D721Med (cell line): ENCODE data around the gene CDAN1.

Experiments used
- DNase-seq: peaks from one replicate; pipeline ENCODE4 v3.0.0; 2011; ENCODE audit warnings: low spot score; ENCODE audit not compliant: insufficient read length
- FAIRE-seq: peaks from 2 replicates; lab custom pipeline; 2011; peaks lifted over from hg19 to GRCh38; lab: Jason Lieb, UNC
- TF ChIP-seq, protein P1 (sequence below): IDR thresholded peaks from 2 replicates; pipeline ENCODE4 v1.5.1; 2012; ENCODE audit warnings: mild to moderate bottlenecking, control low read depth; ENCODE audit not compliant: insufficient read depth; ENCODE audit errors: missing control alignments

CDAN1 gene

GRCh38 chr15:42760759-42761158 is 23.8 kb upstream of the CDAN1 start:
- TF ChIP-seq, protein P1, sequence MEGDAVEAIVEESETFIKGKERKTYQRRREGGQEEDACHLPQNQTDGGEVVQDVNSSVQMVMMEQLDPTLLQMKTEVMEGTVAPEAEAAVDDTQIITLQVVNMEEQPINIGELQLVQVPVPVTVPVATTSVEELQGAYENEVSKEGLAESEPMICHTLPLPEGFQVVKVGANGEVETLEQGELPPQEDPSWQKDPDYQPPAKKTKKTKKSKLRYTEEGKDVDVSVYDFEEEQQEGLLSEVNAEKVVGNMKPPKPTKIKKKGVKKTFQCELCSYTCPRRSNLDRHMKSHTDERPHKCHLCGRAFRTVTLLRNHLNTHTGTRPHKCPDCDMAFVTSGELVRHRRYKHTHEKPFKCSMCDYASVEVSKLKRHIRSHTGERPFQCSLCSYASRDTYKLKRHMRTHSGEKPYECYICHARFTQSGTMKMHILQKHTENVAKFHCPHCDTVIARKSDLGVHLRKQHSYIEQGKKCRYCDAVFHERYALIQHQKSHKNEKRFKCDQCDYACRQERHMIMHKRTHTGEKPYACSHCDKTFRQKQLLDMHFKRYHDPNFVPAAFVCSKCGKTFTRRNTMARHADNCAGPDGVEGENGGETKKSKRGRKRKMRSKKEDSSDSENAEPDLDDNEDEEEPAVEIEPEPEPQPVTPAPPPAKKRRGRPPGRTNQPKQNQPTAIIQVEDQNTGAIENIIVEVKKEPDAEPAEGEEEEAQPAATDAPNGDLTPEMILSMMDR = no peak
- DNase-seq (no peak), FAIRE-seq (no peak)

- no peak for FAIRE-seq
- TF ChIP-seq, protein P1 = no peak
- no peak for DNase-seq
Measured at GRCh38 chr15:42759093-42759492, 22.2 kb upstream of the CDAN1 start.

DNA sequence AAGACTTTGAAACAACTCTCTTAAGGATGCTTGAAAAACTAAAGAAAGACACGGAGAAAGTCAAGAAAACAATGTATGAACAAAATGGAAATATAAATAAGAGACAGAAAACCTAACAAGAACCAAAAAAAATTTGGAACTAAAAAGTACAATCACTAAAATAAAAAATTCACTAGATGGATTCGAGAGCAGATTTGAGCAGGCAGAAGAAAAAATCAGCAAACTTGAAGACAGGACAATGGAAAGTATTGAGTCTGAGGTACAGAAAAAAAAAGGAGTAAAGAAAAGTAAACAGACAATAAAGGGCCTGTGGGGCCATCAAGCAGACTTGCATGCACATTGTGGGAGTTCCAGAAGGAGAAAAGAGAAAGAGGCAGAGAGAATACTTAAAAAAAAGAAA is 13.4 kb upstream of the CDAN1 start:
- FAIRE-seq (no peak), DNase-seq (no peak)
- TF ChIP-seq, protein P1 = no peak

GRCh38 chr15:42749266-42749665 is 12.3 kb upstream of the CDAN1 start:
- DNase-seq = no peak
- TF ChIP-seq, protein P1 = no peak
- FAIRE-seq = no peak

GRCh38 chr15:42744195-42744594 is 7.3 kb upstream of the CDAN1 start:
- TF ChIP-seq, protein P1 = no peak
- FAIRE-seq (no peak), DNase-seq (no peak)

DNA sequence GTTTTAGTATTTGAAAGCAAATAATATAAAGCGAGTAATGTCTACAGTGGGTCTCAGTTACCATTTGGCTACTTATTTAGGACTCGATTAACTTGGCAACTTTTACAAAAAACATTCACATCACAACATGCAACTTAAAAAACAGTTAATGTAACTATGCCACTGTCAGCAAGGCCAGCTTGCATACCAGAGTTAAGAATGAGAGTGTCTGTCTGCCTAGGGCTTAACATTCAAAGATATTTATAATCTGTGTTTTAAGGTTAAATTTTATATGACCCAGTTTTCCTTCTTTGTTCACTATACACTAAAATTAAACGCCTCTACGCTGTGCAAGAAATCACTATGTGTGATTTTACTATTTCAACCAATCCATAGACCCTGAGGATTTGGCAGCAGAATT is 5.2 kb upstream of the CDAN1 start:
- TF ChIP-seq, protein P1 = no peak
- no peak for DNase-seq
- no peak for FAIRE-seq

DNA sequence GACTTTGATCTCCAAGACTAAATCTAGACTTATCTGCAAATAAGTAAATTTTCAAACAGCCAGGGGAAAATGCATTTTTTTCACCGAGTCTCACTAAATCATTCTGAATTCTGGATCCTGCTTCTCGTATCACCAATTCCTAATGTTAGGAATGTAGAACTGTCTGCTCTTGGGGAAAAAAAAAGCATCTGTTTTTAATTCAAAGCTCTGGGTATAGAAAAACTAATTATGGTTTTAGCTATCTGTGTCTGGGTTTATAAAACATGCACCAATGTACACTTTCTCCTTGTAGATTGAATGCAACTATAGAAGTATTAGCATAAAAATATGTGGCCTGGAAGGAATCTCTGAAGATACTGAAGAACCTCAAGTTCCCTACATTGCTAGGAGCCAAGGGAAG is 4.8 kb upstream of the CDAN1 start:
- FAIRE-seq (no peak), DNase-seq (no peak)
- TF ChIP-seq, protein P1 = no peak
